Peyer's patch (tissue), 4 donors: ENCODE measurements around the gene TCF7L1. TPM values are rescaled to one million over a fixed set of nuclear protein-coding genes. Genes with fewer than 3 reads are reported as not detected.

Source experiments
- DNase-seq, 3 donors: peaks; one replicate each; pipeline ENCODE4 v3.0.0-alpha.2; 2017 to 2019
- H3K27ac ChIP-seq, 4 donors: fragments of 200-600 bp; sonication (generic); one replicate each; pipeline ENCODE4 v1.5.1; 2016 to 2019
- H3K27me3 ChIP-seq, 2 donors: fragments of 200-600 bp; sonication (generic); one replicate each; pipeline ENCODE4 v1.5.1; 2019
- H3K36me3 ChIP-seq, 3 donors: fragments of 200-600 bp; sonication (generic); one replicate each; pipeline ENCODE4 v1.5.1; 2016 to 2019
- H3K4me1 ChIP-seq, 4 donors: fragments of 200-600 bp; sonication (generic); one replicate each; pipeline ENCODE4 v1.5.1; 2016 to 2019
- H3K4me3 ChIP-seq, 4 donors: fragments of 200-600 bp; sonication (generic); 1 replicate in 3 of 4; 2 replicates in 1 of 4; pipeline ENCODE4 v1.5.1; 2016 to 2019; ENCODE audit warnings: mild to moderate bottlenecking in 1 of 4
- H3K9me3 ChIP-seq, 4 donors: fragments of 200-600 bp; sonication (generic); one replicate each; pipeline ENCODE4 v1.5.1; 2016 to 2019; ENCODE audit warnings: mild to moderate bottlenecking in 1 of 4
- POLR2A ChIP-seq, 2 donors: fragments of 450-650 bp; IDR thresholded peaks; one replicate each; pipeline ENCODE4 v1.5.1; 2017; ENCODE audit warnings: antibody characterized with exemption in 2 of 2, mild to moderate bottlenecking in 2 of 2, moderate library complexity in 2 of 2
- total RNA-seq, 4 donors: library from RNA; depleted of rRNA; stranded (reverse); fragments of >200 nt; gene quantifications; one replicate each; pipeline ENCODE4 v1.1.0, GENCODE V29; 2016
- TF ChIP-seq, protein P1 (sequence below), 6 experiments: fragments of 450-650 bp in 4 of 6; fragments of 200-600 bp in 2 of 6; sonication (generic) in 1 of 6; IDR thresholded peaks; one replicate each; pipeline ENCODE4 v1.5.1; 2017 to 2019; ENCODE audit warnings: antibody characterized with exemption in 6 of 6, mild to moderate bottlenecking in 3 of 6, moderate library complexity in 1 of 6

TCF7L1 gene
- total RNA-seq, 4 donors from 2014 or later: 0.35 to 5.8 (median 1.7) TPM

DNA sequence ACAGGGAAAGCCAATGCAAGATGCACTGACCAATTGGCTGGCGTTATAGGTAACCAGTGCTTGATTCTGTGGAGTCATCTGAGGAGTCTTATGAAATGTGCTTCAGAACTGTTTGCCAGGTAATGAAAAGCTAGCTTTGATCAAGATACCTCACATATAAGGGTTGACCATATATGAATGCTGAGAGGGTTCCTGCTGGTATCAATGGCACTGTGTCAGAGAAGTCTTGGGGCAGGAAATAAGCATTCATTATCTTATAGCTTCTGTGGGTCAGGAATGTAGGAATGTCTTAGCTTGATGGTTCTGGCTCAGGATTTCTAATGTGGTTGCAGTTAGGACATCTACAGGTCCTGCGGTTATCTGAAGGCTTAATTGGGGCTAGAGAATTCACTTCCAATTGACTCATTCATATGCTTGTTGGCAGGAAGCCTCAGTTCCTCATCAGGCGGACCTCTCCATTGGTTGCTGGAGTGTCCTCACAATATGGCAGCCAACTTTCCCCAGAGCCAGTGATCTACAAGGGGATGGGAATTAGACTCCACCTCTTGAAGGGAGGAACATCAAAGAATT lies 22.1 kb upstream of the TCF7L1 start:
- Histone ChIP-seq H3K27me3 (no peaks in the 10 kb centered on the region), H3K36me3 (no peaks in the 10 kb centered on the region), H3K9me3 (no peaks in the 10 kb centered on the region), H3K27ac (no peak overlapping the region), H3K4me1 (no peaks in the 10 kb centered on the region), H3K4me3 (no peak overlapping the region)
- DNase-seq: no peak
- TF ChIP-seq POLR2A (IDR thresholded peaks at IDR 0.05): no peak
- TF ChIP-seq, protein P1, sequence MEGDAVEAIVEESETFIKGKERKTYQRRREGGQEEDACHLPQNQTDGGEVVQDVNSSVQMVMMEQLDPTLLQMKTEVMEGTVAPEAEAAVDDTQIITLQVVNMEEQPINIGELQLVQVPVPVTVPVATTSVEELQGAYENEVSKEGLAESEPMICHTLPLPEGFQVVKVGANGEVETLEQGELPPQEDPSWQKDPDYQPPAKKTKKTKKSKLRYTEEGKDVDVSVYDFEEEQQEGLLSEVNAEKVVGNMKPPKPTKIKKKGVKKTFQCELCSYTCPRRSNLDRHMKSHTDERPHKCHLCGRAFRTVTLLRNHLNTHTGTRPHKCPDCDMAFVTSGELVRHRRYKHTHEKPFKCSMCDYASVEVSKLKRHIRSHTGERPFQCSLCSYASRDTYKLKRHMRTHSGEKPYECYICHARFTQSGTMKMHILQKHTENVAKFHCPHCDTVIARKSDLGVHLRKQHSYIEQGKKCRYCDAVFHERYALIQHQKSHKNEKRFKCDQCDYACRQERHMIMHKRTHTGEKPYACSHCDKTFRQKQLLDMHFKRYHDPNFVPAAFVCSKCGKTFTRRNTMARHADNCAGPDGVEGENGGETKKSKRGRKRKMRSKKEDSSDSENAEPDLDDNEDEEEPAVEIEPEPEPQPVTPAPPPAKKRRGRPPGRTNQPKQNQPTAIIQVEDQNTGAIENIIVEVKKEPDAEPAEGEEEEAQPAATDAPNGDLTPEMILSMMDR (IDR thresholded peaks at IDR 0.05): no peak

DNA sequence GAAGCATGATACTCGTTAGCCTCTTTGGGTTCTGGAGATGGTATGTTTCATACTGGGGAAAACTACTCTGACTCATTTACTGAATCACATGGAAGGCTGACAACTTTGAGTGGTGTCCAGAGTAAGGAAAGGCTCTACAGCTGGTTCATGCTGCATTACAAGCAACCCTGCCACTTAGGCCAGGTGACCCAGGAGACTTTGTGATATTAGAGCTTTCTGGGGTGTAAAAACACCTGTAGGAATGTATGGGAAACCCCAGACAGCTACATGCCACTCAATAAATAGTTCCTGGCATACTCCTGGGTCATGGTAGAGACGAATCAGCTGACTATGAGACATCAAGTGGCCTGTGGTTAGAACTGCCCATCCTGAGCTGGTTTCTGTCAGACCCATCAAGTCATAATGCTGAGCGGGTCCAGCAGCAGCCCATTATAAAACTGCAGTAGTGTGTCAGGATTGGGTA lies 21.3 kb upstream of the TCF7L1 start:
- H3K4me3 ChIP-seq: no peak overlapping the region
- H3K27me3 ChIP-seq: no peaks in the 10 kb centered on the region
- H3K9me3 ChIP-seq: no peaks in the 10 kb centered on the region
- no peaks in the 10 kb centered on the region for H3K4me1 ChIP-seq
- no peak for DNase-seq
- TF ChIP-seq, protein P1 (IDR thresholded peaks at IDR 0.05): no peak
- no peak for TF ChIP-seq POLR2A (IDR thresholded peaks at IDR 0.05)
- H3K27ac ChIP-seq: no peak overlapping the region
- no peaks in the 10 kb centered on the region for H3K36me3 ChIP-seq

DNA sequence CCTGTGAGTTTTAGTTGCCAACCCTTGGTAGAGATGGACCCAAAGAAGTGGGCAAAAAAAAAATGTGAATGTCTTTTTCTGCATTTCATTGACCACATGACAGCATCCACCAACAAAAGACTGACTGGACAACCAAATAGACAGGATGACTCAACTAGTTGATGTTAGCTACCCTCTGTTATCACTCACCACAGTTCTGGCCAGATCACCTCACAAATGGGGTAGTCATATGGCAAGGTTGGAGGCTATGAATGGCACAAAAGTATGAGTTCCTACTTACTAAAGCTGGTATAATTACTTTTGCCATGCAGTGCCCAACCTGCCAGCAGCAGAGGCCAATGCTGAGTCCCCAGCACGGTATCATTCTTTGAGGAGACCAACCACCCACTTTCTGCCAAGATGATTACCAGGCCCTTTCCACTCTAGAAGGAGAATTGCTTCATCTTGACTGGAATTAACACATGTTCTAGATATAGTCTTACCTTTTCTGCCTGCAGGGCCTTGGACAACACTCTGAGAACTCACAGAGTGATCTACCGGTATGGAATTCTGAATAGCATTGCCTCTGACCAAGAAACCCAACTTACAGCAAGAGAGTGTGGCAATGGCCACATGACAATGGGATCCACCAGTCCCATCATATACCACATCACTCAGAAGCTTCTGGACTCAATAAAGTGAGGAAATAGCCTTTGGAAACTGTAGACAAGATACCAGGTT lies 20.1 kb upstream of the TCF7L1 start:
- Histone ChIP-seq H3K36me3 (no peaks in the 10 kb centered on the region), H3K4me1 (no peaks in the 10 kb centered on the region), H3K27me3 (no peaks in the 10 kb centered on the region), H3K4me3 (no peak overlapping the region), H3K27ac (no peak overlapping the region), H3K9me3 (no peaks in the 10 kb centered on the region)
- TF ChIP-seq, protein P1 (IDR thresholded peaks at IDR 0.05): no peak
- no peak for TF ChIP-seq POLR2A (IDR thresholded peaks at IDR 0.05)
- DNase-seq: no peak

DNA sequence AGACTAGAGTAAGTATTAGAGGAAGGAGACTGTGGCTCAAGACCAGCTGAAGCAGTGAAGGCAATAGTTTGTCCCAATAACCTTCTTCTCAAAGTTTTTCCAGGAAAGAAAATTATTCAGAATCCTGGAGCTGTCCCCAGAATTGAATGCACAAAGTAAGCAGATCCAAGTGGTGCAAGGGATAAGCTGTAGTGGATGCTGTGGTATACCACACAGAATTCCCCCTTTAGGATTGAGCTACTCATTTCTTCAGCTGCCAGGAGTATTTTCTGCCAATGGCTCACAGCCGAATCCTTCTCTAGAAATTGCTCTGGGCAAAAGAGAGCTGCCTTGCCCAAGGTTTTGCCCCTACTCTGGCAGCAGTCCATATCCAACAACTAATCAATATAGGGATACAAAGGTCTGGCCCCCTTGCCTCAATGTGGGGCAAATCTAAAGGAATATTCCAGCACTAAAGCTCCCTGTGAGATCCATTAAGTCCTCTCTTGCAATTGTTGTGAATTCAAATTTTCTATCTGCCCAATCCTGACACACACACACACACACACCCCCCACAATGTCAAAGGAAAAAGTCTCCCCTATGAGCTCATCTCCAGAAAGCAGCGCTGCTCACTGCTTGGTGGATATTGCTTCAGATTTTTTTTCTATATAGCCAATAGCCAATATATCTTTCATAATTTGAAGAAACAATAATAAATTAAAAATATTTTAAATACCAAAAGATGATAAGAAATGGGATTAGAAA lies 18.4 kb upstream of the TCF7L1 start:
- TF ChIP-seq, protein P1 (IDR thresholded peaks at IDR 0.05): no peak
- no peak for TF ChIP-seq POLR2A (IDR thresholded peaks at IDR 0.05)
- no peak for DNase-seq

DNA sequence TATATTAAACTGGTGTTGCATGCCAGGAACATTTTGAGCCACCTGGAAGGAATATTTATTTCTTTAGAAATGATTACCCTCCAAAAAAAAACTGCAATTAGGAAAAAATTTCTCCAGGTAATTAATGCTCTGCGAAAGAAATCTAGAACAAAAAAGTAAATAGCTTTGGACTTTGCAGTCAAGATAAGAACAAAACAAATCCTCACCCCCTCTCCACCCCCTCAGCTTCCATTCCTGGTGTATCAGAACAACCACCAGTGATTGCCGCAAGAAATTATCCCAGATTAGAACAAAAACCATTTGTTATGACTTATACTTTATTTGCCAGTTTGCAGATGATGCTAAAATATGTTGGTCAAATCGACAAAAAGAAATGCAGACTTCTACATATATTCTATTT lies 17.0 kb upstream of the TCF7L1 start:
- DNase-seq: no peak
- H3K9me3 ChIP-seq: no peaks in the 10 kb centered on the region
- H3K27me3 ChIP-seq: no peaks in the 10 kb centered on the region
- TF ChIP-seq POLR2A (IDR thresholded peaks at IDR 0.05): no peak
- TF ChIP-seq, protein P1 (IDR thresholded peaks at IDR 0.05): no peak
- H3K4me3 ChIP-seq: no peak overlapping the region
- no peaks in the 10 kb centered on the region for H3K36me3 ChIP-seq
- H3K27ac ChIP-seq: no peak overlapping the region
- no peaks in the 10 kb centered on the region for H3K4me1 ChIP-seq

More for the DNA sequence above, 18.4 kb upstream of the TCF7L1 start:
- Histone ChIP-seq H3K27ac (no peak overlapping the region), H3K27me3 (no peaks in the 10 kb centered on the region), H3K4me3 (no peak overlapping the region), H3K9me3 (no peaks in the 10 kb centered on the region), H3K36me3 (no peaks in the 10 kb centered on the region), H3K4me1 (no peaks in the 10 kb centered on the region)
